HG02938 (cell line): ENCODE data around the gene ALK.

Experiments
- ATAC-seq: cut with Tn5 transposase; IDR thresholded peaks from one replicate; pipeline ENCODE4 v1.9.1; 2021; ENCODE audit warnings: mild to moderate bottlenecking, moderate library complexity; ENCODE audit not compliant: unreplicated experiment

The ALK gene

GRCh38 chr2:29549069-29549380 lies 372.4 kb downstream of the ALK start:
- ATAC-seq = no peak

- no peak for ATAC-seq
Observed at GRCh38 chr2:29544917-29545316, 376.5 kb downstream of the ALK start.

DNA sequence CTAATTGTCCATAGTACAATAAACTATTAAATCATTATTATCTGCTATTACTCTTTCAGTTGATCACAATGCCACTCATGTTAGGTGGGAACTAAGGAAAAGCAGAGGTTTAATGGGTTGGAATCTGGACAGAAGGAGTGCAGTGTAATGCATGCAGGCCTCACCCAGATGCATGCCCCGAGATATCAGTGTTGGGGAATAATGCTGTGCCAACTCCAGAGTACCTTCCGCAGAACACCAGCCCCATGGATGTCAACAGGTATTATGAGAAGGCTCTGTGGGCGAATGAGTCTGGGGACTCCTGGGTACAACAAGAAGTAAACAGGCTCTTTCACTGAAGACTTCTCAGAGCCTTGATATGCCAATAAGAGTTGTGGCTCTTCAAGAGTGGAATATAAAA lies 377.4 kb downstream of the ALK start:
- ATAC-seq = no peak

- ATAC-seq = no peak
Observed at GRCh38 chr2:29535188-29535587, 386.2 kb downstream of the ALK start.

DNA sequence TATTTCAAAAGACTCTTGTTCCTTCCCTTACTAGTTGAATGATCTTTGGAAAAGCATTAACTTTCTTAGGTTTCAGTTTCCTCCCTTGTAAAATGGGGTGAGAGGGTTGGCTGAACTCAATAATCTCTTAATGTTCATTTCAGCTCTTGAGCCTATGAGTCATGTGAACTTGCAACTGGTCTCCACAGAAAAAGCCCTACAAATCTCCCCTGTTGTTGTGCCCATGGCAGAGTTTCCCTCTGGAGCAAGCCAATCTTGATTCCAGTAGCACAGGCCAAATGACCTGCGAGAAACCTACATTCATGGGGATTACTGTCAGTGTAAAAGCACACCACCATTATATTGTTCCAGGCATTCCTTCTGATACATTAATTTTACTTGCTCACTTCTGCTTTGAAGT lies 388.9 kb downstream of the ALK start:
- ATAC-seq = no peak

GRCh38 chr2:29531626-29532025 lies 389.8 kb downstream of the ALK start:
- no peak for ATAC-seq

DNA sequence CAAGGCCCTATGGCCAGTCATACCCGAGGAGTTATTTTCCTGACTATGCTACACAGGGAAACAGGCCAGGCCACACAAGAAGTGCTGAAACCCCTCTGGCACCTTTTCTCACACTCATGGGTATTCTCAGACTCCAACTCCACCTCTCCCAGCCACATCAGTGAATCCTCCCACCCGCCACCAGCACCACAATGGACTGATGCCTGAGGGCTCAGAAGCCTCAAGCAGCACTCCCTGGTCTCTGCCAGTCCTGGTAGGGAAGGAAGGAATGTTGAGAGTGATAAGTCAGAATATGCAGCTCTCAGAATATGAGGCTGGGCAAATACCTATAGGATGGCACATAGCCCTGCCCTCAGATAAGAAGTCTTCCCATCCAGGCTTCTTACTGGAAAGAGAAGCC lies 391.1 kb downstream of the ALK start:
- ATAC-seq = no peak

DNA sequence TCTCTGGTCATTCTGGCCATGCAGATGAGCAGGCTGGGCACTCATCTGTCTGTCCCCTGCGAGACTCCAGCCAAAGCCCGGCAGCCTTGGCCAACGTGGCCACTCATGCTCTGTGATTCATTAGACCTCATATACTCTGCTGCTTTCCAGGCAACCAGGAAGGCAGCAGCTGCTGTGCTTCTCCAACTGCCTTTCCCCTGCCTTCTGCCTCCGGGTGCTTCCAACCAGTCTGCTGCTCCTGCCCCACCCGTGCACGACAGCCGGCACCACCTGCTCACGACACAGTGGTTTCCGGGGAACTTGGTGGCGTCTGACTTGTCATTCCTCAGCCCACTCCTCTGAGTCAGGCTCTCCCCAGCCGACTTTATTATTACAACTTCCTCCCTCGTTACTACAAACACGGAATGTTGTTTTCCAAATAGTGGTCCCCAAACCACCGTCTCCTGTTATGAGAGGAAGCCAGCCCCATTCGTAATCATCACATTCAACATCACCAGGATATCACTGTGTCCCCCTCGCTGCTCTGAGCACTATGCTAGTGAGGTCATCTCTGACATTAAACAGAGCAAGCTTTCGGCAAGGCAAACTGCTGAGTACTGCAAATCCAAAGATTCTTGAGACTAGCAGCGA lies 392.4 kb downstream of the ALK start:
- ATAC-seq = no peak

DNA sequence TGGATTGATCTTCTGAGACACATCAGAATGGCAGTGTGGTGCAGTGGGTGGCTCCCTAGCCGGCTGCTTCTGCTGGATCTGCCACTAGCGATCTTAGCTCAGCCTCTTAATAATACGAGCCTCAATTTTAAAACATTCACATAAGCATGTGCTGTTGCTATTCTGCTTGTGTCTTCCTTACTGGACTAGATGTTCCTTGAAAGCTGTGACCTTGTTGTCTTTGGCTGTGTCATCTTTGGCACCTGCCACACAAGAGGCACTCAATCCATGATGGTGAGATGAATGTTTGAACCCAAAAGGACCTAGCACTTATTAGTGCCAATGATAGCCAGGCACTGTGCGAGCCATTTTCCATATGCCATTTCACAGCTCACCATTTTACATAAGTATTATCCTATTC lies 393.0 kb downstream of the ALK start:
- ATAC-seq = no peak

GRCh38 chr2:29527947-29528346 lies 393.4 kb downstream of the ALK start:
- no peak for ATAC-seq

DNA sequence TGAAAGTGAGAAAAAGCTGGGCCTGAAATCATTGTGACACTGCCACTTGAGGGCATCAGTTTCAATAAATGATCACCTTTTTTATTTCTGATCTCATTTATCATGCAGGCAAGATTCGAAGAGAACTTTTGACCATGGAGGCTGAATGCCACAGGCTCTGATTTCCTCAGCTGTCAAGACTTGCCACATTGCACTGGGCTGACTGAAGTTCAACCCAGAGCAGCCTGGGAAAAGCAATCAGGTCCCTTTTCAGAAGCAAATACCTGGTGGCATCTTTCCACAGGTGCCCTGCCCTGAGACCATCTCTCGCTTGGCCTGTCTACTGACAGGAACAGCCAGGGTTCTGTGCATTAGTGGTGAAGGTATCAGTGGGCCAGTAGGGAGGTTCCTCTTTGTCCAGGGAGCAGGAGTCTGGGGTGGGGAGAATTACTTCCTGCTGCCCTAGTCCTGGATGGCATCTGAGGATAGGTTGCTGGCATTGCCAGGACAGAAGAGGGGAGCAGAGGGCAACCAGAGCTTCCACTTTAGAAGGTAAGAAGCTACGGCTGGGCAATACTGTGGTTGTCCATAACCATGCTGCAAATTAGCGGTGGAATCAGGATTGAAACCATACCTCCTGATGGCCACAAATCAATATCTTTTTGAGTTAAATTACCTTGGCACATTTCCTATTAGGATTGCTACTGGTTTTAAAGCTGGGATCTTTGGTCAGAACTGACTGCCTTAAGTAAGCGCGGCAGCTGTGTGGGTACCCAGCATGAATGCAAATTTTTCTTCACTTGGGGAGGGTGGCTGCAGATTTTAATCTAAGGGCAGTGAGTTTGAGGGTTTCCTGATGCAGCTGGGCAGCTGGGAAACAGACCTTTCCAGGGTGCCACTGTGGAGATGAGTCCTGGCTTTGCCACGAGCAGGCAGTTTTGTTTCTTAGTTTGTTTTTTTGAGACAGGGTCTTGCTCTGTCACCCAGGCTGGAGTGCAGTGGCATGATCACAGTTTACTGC lies 394.5 kb downstream of the ALK start:
- no peak for ATAC-seq

GRCh38 chr2:29525921-29526320 lies 395.5 kb downstream of the ALK start:
- no peak for ATAC-seq

DNA sequence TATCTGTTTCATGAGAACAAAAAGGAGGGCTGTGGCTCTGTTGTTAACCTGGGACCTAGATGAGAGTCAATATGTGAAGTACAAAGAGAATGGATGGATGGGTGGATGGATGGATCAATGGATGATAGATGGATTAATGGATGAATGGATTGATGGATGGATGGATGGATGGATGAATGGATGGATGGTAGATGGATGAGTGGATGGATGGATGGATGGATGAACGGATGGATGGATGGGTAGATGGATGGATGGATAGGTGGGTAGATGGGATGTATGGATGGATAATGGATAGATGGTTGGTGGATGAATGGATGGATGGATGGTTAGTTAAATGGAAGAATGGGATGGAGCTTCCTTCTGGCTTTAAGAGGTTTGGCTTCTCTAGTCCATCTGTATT lies 396.7 kb downstream of the ALK start:
- no peak for ATAC-seq

DNA sequence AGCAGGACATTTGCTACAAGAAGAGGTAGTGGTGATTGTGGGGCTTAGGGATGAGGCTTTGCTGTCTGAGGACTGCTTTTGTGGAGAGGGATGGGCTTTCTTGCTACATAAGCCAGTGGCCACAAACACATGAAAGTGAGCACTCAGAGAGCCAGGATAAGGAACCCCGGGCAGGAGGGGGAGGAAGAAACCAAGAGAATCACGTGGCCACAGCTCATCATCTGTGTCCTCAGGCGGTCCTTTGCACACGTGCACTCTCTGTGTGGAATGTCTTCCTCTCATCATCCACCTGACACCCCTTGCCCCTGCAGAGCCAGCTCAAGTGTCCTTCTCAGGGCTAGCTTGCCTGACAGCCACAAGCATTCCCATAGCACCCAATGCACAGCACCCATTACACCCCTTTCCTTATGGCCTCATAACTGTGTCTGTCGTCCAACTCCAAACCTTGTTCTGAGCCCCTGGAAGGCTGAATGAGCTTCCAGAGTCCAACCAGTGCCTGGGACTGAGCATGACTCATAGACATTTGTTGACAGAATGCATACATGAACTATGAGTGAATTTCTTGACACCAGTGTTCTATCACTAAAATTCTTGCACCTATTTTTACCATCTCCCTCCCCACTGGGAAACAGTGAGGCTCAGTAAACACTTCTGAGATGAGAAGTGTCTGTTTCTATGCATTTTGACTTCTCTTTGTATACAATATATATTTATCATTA lies 398.3 kb downstream of the ALK start:
- no peak for ATAC-seq

DNA sequence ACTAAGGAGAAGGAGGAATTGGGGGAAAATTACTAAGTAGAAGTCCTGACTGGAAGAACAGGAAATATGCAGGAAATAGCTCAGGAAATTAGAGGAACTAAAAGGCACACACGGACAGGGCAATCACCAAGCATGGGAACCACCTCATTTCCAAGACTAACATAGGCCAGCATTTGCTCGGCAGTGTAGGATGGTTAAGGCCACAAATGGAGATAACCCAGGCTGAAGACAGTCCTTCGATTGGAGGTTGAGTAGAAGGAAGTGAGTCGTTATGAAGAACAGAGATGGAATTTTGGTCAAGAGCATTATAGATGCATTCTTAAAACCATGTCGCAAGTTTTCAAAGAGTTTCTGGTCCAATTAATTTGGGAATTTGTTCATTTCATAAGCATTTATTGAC lies 401.4 kb downstream of the ALK start:
- no peak for ATAC-seq

DNA sequence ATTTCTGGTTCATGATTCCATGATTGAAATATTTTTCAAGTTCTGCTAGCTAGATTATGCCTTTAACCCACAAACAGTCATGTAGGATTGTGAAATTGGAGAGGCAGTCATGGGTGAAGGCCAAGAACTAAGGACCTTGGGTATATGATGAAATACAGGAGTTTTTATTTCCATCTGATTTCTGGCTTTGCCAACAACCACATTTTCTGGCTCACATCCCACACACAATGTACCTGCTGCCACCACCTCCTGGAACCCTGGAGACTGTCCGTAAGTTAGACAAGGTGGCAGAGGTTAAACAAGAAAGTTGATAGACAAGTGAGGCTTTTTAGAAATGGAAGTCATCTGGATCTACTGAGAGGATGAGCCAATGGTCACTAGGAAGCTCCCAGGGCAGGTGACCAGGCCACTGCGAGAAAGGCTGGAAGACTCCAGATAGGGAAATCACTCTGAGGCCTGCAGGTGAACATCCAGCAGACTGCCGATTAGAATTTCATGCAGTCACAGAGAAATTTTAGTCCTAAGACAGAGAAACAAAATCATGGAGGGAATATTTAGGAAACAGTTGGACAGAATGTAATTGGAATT lies 402.0 kb downstream of the ALK start:
- ATAC-seq = no peak

- ATAC-seq = no peak
Observed at GRCh38 chr2:29518646-29519337, 402.6 kb downstream of the ALK start.

DNA sequence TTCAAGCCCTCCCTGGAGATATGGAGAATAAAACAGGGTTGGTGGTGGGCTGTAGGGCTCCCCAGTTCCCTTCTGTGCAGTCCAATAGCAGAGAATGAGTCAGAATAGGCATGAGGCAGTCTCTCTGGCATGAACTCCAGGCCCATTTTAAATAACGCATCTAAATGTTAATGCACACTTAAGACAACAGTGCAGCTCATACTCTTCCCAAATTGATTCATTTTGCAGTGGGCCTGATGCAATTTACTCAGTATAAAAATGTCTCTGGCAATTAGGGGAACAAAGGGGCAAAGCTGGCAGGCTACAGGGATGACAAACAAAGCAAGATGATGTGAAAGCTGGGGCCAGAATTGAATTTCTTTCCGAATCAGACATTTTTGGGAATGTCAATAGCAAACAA lies 403.4 kb downstream of the ALK start:
- no peak for ATAC-seq

GRCh38 chr2:29517413-29517812 lies 404.0 kb downstream of the ALK start:
- ATAC-seq = no peak

DNA sequence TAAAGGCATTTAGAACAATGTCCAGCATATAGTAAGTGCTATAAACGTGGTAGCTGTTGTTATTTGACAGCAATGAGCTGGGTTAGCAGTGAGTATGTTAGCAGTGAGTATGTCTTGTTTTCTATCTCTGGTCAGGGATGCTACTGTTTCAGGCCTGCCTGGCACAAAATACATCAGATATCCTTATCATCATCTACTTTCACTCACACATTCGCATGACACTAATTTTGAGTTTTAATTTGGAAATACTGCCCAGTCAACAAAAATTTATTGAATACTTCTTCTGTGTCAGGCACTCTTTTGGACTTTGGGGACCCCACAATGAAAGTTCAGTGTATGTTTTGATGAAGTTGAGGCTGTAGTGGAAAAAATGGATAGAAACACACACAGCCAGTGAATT lies 404.6 kb downstream of the ALK start:
- no peak for ATAC-seq

DNA sequence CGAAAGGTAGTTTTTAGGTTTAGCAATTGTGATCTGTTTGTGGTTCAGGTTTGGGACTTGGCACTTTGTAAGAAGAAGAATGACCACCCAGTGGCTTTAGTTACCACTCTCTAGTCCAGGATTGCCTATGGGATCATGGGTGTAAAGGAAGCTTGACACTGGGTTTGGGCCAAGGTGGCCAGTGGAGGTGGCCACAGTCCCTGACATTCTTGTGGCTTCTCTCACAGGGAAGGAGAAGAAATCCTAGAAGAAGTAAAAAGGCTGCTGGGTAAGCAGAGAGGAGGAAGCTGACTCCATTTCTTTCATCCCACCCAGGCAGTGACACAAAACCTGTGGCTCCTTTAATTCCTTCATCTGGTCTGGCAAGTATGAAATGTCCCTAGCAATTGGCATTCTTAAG lies 411.5 kb downstream of the ALK start:
- ATAC-seq = no peak
